Measurements from ENCODE around the gene MARK2.

The MARK2 gene

GRCh38 chr11:63931876-63932275 is 93.0 kb downstream of the MARK2 start:
- H3K4me3 ChIP-seq (ENCODE audit: low read depth, low read length), result no peak overlapping the region
- TF ChIP-seq CTCF (IDR thresholded peaks at IDR 0.05; ENCODE audit: insufficient read depth, low read depth, low read length, missing control alignments), result no peak
- no peak for DNase-seq (ENCODE audit: low read depth)

GRCh38 chr11:63933459-63933858 is 94.5 kb downstream of the MARK2 start:
- DNase-seq (ENCODE audit: low read depth), result no peak
- no peak overlapping the region for H3K4me3 ChIP-seq (ENCODE audit: low read depth, low read length)
- TF ChIP-seq CTCF (IDR thresholded peaks at IDR 0.05; ENCODE audit: insufficient read depth, low read depth, low read length, missing control alignments), result no peak

- peak overlapping the region; percentile 93 for H3K4me3 ChIP-seq (ENCODE audit: low read depth, low read length)
- DNase-seq (ENCODE audit: low read depth), result peak; percentile 61
- no peak for TF ChIP-seq CTCF (IDR thresholded peaks at IDR 0.05; ENCODE audit: insufficient read depth, low read depth, low read length, missing control alignments)
These were observed 99.0 kb downstream of the MARK2 start for GRCh38 chr11:63937713-63938478.

- peak within 1 kb of the TSS; percentile 93 for H3K4me3 ChIP-seq (ENCODE audit: low read depth, low read length)
- no peak for TF ChIP-seq CTCF (IDR thresholded peaks at IDR 0.05; ENCODE audit: insufficient read depth, low read depth, low read length, missing control alignments)
- peak; percentile 100 for DNase-seq (ENCODE audit: low read depth)
These were observed 99.8 kb downstream of the MARK2 start, which contains the start of gene NAA40 for GRCh38 chr11:63938479-63939396. NAA40 (plus strand) TSS chr11:63939002; CDS start chr11:63939097, 95 bp downstream.

GRCh38 chr11:63939397-63939891 is 100.5 kb downstream of the MARK2 start:
- DNase-seq (ENCODE audit: low read depth), result no peak
- no peak for TF ChIP-seq CTCF (IDR thresholded peaks at IDR 0.05; ENCODE audit: insufficient read depth, low read depth, low read length, missing control alignments)
- H3K4me3 ChIP-seq (ENCODE audit: low read depth, low read length), result peak overlapping the region; percentile 89

- no peak for TF ChIP-seq CTCF (IDR thresholded peaks at IDR 0.05; ENCODE audit: insufficient read depth, low read depth, low read length, missing control alignments)
- no peak for DNase-seq (ENCODE audit: low read depth)
- no peak overlapping the region for H3K4me3 ChIP-seq (ENCODE audit: low read depth, low read length)
These were observed 101.9 kb downstream of the MARK2 start for GRCh38 chr11:63940786-63941185.

Data from GM12865 (cell line).